GM12873 (cell line): ENCODE data around the gene NAV3.

Source experiments
- TF ChIP-seq, protein P1 (sequence below): IDR thresholded peaks from 2 replicates; pipeline ENCODE4 v1.5.1; 2012; ENCODE audit warnings: low read depth, mild to moderate bottlenecking, moderate library complexity, low read length, control low read depth; ENCODE audit not compliant: insufficient read depth; ENCODE audit errors: missing control alignments

NAV3 gene

DNA sequence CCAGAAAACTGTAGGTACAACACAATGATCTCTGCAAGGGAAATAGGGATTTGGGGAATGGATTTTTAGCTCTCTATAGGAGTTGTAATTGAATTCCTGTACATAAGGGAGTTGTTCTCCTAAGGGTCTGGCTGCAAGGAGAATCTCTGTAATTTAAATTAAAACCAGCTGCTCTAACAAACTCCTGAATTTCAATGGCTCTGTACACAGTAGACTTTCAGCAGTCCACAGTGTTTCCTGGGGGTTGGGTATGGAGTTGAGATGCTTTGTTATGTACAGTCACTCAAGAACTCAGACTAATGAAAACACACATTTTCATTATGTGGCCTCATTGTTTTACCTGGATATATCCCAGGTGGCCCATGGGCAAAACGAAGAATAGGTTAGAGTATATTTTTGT is 93.2 kb downstream of the NAV3 start:
- TF ChIP-seq, protein P1, sequence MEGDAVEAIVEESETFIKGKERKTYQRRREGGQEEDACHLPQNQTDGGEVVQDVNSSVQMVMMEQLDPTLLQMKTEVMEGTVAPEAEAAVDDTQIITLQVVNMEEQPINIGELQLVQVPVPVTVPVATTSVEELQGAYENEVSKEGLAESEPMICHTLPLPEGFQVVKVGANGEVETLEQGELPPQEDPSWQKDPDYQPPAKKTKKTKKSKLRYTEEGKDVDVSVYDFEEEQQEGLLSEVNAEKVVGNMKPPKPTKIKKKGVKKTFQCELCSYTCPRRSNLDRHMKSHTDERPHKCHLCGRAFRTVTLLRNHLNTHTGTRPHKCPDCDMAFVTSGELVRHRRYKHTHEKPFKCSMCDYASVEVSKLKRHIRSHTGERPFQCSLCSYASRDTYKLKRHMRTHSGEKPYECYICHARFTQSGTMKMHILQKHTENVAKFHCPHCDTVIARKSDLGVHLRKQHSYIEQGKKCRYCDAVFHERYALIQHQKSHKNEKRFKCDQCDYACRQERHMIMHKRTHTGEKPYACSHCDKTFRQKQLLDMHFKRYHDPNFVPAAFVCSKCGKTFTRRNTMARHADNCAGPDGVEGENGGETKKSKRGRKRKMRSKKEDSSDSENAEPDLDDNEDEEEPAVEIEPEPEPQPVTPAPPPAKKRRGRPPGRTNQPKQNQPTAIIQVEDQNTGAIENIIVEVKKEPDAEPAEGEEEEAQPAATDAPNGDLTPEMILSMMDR = no peak

DNA sequence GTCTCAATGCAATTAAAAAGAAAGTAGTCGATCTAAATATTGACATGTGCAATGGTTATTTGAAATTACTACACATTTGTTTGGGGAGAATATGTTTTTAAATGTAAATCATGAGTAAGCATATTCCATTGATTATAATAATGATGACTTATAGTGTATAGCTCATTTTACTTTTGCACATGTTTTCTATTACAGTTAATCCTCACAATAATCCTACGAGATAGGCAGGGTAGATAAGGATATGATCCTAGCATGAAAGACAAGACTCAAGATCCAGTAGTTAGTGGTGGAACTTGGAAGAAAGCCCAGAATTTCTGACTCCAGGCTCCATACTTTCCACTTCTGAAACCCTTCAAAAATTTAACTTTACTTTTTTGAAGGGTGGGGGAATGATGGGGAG is 94.0 kb downstream of the NAV3 start:
- TF ChIP-seq, protein P1 = no peak

DNA sequence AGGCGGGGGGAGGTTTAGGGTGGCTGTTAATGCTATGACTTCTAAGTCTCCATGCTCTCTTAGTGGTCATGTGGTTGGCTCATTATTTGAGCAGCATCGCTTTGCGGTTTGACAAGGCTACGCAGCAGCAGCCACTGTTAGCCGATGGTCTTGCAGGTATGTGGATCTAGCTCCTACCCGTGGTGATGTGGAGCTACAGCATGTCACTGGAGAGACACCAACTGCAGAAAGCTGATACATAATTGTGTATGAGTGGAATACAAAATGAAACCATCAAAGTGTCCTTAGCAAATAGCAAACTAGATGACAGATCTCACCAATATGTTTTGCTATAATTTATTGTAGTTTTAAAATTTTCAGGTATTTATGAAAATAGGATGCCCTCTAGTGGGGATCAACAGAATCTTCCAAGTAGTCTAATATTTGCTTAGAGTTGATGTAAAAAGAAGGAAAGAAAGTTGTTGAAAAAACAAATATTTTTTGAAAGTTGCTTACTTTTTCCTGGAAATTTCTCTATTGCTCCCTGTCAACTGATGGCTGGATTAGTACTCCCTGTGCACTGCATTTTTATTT is 94.9 kb downstream of the NAV3 start:
- TF ChIP-seq, protein P1 = peak; percentile 97

DNA sequence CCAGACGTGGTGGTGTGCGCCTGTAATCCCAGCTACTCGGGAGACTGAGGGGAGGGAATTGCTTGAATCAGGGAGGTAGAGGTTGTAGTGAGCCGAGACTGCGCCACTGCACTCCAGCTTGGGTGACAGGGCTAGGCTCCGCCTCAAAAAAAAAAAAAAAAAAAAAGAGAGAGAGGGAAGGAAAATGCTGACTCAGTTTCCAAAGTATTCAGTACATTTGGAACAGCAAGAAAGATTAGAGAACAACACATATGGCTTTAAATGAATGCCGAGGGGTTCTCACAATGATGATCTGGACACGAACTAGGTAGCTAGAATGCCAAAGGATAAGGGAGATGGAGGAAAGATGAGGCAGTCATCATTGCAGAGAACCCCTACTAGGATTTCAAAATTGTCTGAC is 97.4 kb downstream of the NAV3 start:
- TF ChIP-seq, protein P1 = no peak

DNA sequence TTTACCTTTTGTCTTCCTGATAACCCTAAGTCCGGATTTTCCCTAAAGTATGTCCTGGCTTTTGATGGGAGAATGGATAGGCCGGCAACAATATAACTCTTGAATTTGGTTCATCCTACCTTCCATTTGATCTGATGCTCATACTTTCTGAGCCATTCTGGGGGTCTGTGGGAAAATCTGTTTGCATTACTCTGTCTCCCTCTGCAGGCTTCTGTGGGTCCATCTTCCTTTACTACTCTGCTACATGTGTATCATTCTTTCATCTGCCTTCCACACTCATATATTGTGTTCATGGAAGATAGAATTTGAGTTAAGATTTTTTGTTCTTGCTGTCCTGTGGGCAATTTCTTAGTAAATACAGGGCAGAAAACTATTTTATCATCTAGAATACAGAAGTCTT is 101.5 kb downstream of the NAV3 start:
- TF ChIP-seq, protein P1 = peak; percentile 17

DNA sequence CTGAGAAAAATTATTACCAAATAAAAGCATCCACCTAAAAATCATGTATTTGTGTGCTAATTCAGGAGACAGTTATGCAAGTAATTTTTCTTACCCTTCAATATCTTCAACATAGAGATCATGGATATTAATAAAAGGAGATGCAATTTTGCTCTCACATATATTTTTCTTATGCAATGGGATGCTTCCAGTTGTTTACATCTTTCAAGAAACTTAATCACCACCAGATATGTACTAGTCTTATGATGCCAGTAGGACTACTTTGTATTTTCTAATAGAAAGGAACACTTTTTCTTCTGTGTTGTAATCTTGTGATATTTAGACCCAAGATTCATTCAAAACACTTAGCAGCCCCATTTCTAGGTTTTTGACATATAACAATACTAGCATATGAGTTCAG is 107.6 kb downstream of the NAV3 start:
- TF ChIP-seq, protein P1 = no peak

DNA sequence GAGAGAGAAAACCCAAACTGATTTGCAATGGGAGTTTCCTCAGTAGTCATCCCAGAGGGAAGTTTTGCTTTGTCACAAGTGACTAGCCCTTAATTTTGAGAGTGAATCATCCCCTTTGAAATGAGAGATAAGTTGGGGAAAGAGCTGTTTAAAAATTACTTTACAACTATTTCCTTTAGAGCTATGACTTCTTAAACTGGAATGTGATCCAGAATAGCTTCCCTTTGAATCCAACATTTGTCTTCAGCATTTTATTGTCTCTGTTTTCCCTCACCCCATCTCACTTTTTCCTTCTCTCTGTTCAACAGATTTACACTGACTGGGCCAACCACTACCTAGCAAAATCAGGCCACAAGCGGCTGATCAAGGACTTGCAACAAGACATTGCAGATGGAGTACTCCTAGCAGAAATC is 109.3 kb downstream of the NAV3 start:
- TF ChIP-seq, protein P1 = no peak

DNA sequence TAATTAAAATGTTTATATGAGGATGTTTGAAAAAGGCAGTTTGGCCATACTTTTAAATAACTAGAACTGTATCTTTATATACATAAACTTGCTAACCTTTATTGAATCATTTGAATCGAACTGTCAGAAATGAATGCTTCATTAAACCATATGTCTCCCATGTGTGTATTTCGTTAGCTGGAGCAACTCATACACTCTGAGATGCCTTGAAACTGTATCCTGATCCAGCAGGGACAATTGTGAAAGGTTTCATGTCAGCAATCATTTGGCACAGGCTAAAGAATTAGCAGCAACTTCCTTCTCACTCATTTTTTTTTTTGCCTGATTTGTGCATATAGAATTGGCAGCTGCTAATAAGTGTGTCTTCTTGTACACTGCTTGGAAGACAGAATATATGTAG is 109.9 kb downstream of the NAV3 start:
- TF ChIP-seq, protein P1 = no peak
